ENCODE data around the gene WDR35.

DNA sequence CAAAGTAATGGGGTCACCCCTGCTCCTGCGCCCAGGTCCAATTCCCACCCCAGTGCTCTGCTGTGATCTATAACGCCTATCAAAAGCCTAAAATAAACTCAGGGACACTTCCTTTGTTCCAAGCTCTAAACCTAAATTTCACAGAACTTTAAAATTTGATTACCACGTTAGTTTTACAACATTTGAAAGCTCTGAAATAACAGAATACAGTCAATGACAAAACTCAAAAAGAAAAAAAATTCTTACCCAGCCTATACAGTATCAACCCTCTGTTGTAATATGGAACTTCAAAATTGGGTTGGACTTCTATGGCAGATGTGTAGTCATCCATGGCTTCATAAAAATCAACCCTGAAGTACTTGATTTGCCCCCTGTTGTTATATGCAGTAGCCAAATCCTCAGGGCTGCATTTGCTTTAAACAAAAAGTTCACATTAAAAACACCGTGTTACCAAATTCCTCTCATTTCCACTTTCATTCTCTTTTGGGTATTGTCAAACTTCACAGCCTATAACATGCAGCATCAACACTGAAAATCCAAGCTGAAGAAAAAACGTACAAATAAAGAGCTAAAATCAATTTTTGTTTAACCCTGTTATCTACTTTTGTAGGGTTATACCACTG, 92.2 kb downstream of the WDR35 start:
- TF ChIP-seq, protein P1, sequence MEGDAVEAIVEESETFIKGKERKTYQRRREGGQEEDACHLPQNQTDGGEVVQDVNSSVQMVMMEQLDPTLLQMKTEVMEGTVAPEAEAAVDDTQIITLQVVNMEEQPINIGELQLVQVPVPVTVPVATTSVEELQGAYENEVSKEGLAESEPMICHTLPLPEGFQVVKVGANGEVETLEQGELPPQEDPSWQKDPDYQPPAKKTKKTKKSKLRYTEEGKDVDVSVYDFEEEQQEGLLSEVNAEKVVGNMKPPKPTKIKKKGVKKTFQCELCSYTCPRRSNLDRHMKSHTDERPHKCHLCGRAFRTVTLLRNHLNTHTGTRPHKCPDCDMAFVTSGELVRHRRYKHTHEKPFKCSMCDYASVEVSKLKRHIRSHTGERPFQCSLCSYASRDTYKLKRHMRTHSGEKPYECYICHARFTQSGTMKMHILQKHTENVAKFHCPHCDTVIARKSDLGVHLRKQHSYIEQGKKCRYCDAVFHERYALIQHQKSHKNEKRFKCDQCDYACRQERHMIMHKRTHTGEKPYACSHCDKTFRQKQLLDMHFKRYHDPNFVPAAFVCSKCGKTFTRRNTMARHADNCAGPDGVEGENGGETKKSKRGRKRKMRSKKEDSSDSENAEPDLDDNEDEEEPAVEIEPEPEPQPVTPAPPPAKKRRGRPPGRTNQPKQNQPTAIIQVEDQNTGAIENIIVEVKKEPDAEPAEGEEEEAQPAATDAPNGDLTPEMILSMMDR (IDR thresholded peaks at IDR 0.05; ENCODE audit: extremely low read depth in 1 of 2, insufficient read depth in 1 of 2, low read depth in 1 of 2, low read length in 2 of 2): no peak
- TF ChIP-seq POLR2A (IDR thresholded peaks at IDR 0.05; ENCODE audit: low read depth, low read length) (no peak), JUN (IDR thresholded peaks at IDR 0.05; ENCODE audit: borderline replicate concordance, insufficient read depth, insufficient read length, low read depth) (no peak), EZH2 (IDR thresholded peaks at IDR 0.05; ENCODE audit: borderline replicate concordance, low read depth, low read length, severe bottlenecking) (no peak), MYC (IDR thresholded peaks at IDR 0.05; ENCODE audit: low read depth, low read length) (no peak)
- TF ChIP-seq, protein P2, sequence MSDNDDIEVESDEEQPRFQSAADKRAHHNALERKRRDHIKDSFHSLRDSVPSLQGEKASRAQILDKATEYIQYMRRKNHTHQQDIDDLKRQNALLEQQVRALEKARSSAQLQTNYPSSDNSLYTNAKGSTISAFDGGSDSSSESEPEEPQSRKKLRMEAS (IDR thresholded peaks at IDR 0.05; ENCODE audit: insufficient read depth, insufficient read length): no peak
